A549 (cell line): ENCODE data around the gene AP3B1. TPM values are rescaled to one million over a fixed set of nuclear protein-coding genes. Genes with fewer than 3 reads are reported as not detected.

Experiments
- ATAC-seq, 2 experiments: fragments of 200-7000 bp in 1 of 2; fragments of >200 bp in 1 of 2; cut with Nextera tagmentation in 1 of 2; cut with Tn5 transposase in 1 of 2; 3 replicates each; pipeline versions ENCODE4 v1.8.0 to v1.9.1; 2018 to 2020; ENCODE audit warnings: mild to moderate bottlenecking in 1 of 2, moderate library complexity in 1 of 2
- CTCF ChIA-PET: fragments of 300-600 bp; sonication (Branson Sonifier 250); formaldehyde crosslinking; extraction: SDS; loops from one replicate; lab custom pipeline; 2021; ENCODE audit warnings: antibody characterized with exemption, inconsistent platforms; lab: Yijun Ruan, JAX
- POLR2A ChIA-PET: fragments of 350-600 bp; formaldehyde crosslinking; extraction: SDS; loops from one replicate; lab custom pipeline; 2021; ENCODE audit warnings: antibody characterized with exemption, inconsistent platforms; lab: Yijun Ruan, JAX
- DNase-seq, 2 experiments: peaks; one replicate each; pipeline versions ENCODE4 v3.0.0 to v3.0.0-alpha.2; 2011 to 2016; ENCODE audit warnings: low read depth in 1 of 2, low spot score in 1 of 2
- FAIRE-seq: peaks from 2 replicates; lab custom pipeline; 2011; peaks lifted over from hg19 to GRCh38; lab: Jason Lieb, UNC
- H3K27ac ChIP-seq, 2 experiments: fragments of >200 bp; sonication (Bioruptor Twin); formaldehyde crosslinking; 3 replicates each; pipeline ENCODE4 v1.5.1; 2016 to 2017
- H3K4me1 ChIP-seq: fragments of >200 bp; sonication (Bioruptor Twin); formaldehyde crosslinking; 3 replicates; pipeline ENCODE4 v1.6.1; 2016
- H3K4me2 ChIP-seq: fragments of >200 bp; sonication (Bioruptor Twin); formaldehyde crosslinking; 3 replicates; pipeline ENCODE4 v1.6.1; 2016
- H3K4me3 ChIP-seq: fragments of >200 bp; sonication (Bioruptor Twin); formaldehyde crosslinking; 3 replicates; pipeline ENCODE4 v1.5.1; 2016
- H3K9me3 ChIP-seq: fragments of >200 bp; sonication (Bioruptor Twin); formaldehyde crosslinking; 3 replicates; pipeline ENCODE4 v1.6.1; 2016
- BHLHE40 ChIP-seq: IDR thresholded peaks from 2 replicates; pipeline ENCODE4 v1.6.1; 2012; ENCODE audit warnings: low read depth, low read length, inconsistent platforms
- CBX8 ChIP-seq: fragments of 200-600 bp; sonication (generic); IDR thresholded peaks from 2 replicates; pipeline ENCODE4 v1.6.1; 2016
- CEBPB ChIP-seq, 2 experiments: fragments of >200 bp in 1 of 2; sonication (Bioruptor Twin) in 1 of 2; formaldehyde crosslinking in 1 of 2; IDR thresholded peaks; 2 replicates each; pipeline ENCODE4 v1.6.1; 2012 to 2016
- CTCF ChIP-seq: fragments of >200 bp; sonication (Bioruptor Twin); formaldehyde crosslinking; IDR thresholded peaks from 3 replicates; pipeline ENCODE4 v1.5.1; 2016
- EHF ChIP-seq: fragments of 250-450 bp; sonication (Bioruptor Pico); IDR thresholded peaks from 2 replicates; pipeline ENCODE4 v1.5.0; 2020; ENCODE audit warnings: mild to moderate bottlenecking
- ELK1 ChIP-seq: fragments of 150-350 bp; IDR thresholded peaks from 2 replicates; pipeline ENCODE4 v1.6.1; 2014; ENCODE audit warnings: low read depth, mild to moderate bottlenecking, low read length
- ESRRA ChIP-seq: fragments of 150-350 bp; IDR thresholded peaks from 2 replicates; pipeline ENCODE4 v1.6.1; 2014; ENCODE audit warnings: mild to moderate bottlenecking, low read length, borderline replicate concordance
- FOSL2 ChIP-seq, 2 experiments: fragments of 450-650 bp in 1 of 2; fragments of >200 bp in 1 of 2; sonication (Bioruptor Twin) in 1 of 2; formaldehyde crosslinking; IDR thresholded peaks; 2 replicates each; pipeline versions ENCODE4 v1.5.0 to v1.6.1; 2016 to 2020; ENCODE audit warnings: mild to moderate bottlenecking in 1 of 2, moderate library complexity in 1 of 2
- FOXS1 ChIP-seq: fragments of 250-450 bp; sonication (Bioruptor Pico); IDR thresholded peaks from 2 replicates; pipeline ENCODE4 v1.5.0; 2020; ENCODE audit warnings: mild to moderate bottlenecking, moderate library complexity
- HOXA7 ChIP-seq: fragments of 250-450 bp; sonication (Bioruptor Pico); IDR thresholded peaks from 2 replicates; pipeline ENCODE4 v1.5.0; 2020; ENCODE audit warnings: mild to moderate bottlenecking, moderate library complexity
- JUNB ChIP-seq: fragments of >200 bp; sonication (Bioruptor Twin); formaldehyde crosslinking; IDR thresholded peaks from 2 replicates; pipeline ENCODE4 v1.6.1; 2016
- MAFK ChIP-seq: fragments of 450-650 bp; IDR thresholded peaks from 2 replicates; pipeline ENCODE4 v1.6.1; 2014; ENCODE audit not compliant: partially characterized antibody
- MAZ ChIP-seq: fragments of 150-350 bp; IDR thresholded peaks from 2 replicates; pipeline ENCODE4 v1.6.1; 2014; ENCODE audit warnings: antibody characterized with exemption, low read depth, low read length, borderline replicate concordance
- NPAS2 ChIP-seq: fragments of 250-450 bp; sonication (Bioruptor Pico); IDR thresholded peaks from 2 replicates; pipeline ENCODE4 v1.8.0; 2022; ENCODE audit warnings: mild to moderate bottlenecking, moderate library complexity, borderline replicate concordance
- RCOR1 ChIP-seq: fragments of 150-350 bp; IDR thresholded peaks from 2 replicates; pipeline ENCODE4 v1.6.1; 2014; ENCODE audit warnings: antibody characterized with exemption, low read length, low read depth
- USF2 ChIP-seq: fragments of 450-650 bp; IDR thresholded peaks from 2 replicates; pipeline ENCODE4 v1.6.1; 2014; ENCODE audit warnings: antibody characterized with exemption
- ZC3H11A ChIP-seq: fragments of 450-650 bp; IDR thresholded peaks from 2 replicates; pipeline ENCODE4 v1.6.1; 2014; ENCODE audit warnings: antibody characterized with exemption, mild to moderate bottlenecking
- WGBS: methylation state at CpG from one replicate; pipeline ENCODE4 v1.1.6; 2017; ENCODE audit errors: missing lambda C conversion rate; 5-methylcytosine and 5-hydroxymethylcytosine counted together
- polyA plus RNA-seq, 4 experiments: library from polyadenylated mRNA; depleted of rRNA in 3 of 4; stranded (reverse); fragments of >200 nt; fragmentation: RNase III in 1 of 4; extraction: RNeasy Plus Mini Kit Qiagen cat#74134 plus additional on column Dnase treatment in 1 of 4; gene quantifications; 2 replicates in 3 of 4; 3 replicates in 1 of 4; pipeline ENCODE4 v1.2.3, GENCODE V29; 2011 to 2017
- TF ChIP-seq, protein P1 (sequence below): fragments of >200 bp; sonication (Bioruptor Twin); formaldehyde crosslinking; IDR thresholded peaks from 2 replicates; pipeline ENCODE4 v1.6.1; 2016
- TF ChIP-seq, protein P2 (sequence below): fragments of 250-450 bp; sonication (Bioruptor Pico); IDR thresholded peaks from 2 replicates; pipeline ENCODE4 v1.5.0; 2021; ENCODE audit warnings: mild to moderate bottlenecking, moderate library complexity, borderline replicate concordance

AP3B1 gene
- polyA plus RNA-seq, 2 of the 4 experiments (the other 2 are of a cell fraction), result 52.4 to 70.5 TPM

- TF ChIP-seq USF2, result no peak
- no peak for TF ChIP-seq ELK1
- TF ChIP-seq HOXA7 (CRISPR knock-in tag), result no peak
- no peak overlapping the region for H3K4me2 ChIP-seq
- CTCF ChIA-PET, result interaction anchor here (1.2 kb wide), 1 partner anchor 16 kb away, joined by 3 read pairs; no protein-coding TSS in a partner anchor
- H3K9me3 ChIP-seq, result no peaks in the 10 kb centered on the region
- 94% methylated on average over 2 of the region's 2 CpGs for WGBS
- H3K27ac ChIP-seq, result no peak overlapping the region
- DNase-seq (no peak), ATAC-seq (no peak), FAIRE-seq (no peak)
- peaks cover 23% of the 10 kb centered on the region for H3K4me1 ChIP-seq
- H3K4me3 ChIP-seq, result no peak overlapping the region
- POLR2A ChIA-PET, result no interaction called here
Observed at GRCh38 chr5:78289911-78290310, 4.6 kb downstream of the AP3B1 start.

GRCh38 chr5:78288246-78288645, 6.3 kb downstream of the AP3B1 start:
- 79% methylated on average over 3 of the region's 3 CpGs for WGBS
- Histone ChIP-seq H3K4me3 (no peak overlapping the region), H3K4me2 (peak overlapping the region; percentile 54), H3K27ac (no peak overlapping the region), H3K4me1 (peaks cover 20% of the 10 kb centered on the region), H3K9me3 (no peaks in the 10 kb centered on the region)
- CTCF ChIA-PET, result no interaction called here
- TF ChIP-seq CBX8 (no peak), RCOR1 (no peak), ZC3H11A (no peak), CEBPB (IDR thresholded peaks at IDR 0.05) (no peak), HOXA7 (CRISPR knock-in tag) (no peak), CTCF (no peak), ELK1 (no peak), MAZ (no peak), EHF (no peak), ESRRA (no peak), FOXS1 (CRISPR knock-in tag) (no peak), NPAS2 (CRISPR knock-in tag) (no peak)
- TF ChIP-seq, protein P1, sequence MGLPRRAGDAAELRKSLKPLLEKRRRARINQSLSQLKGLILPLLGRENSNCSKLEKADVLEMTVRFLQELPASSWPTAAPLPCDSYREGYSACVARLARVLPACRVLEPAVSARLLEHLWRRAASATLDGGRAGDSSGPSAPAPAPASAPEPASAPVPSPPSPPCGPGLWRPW, result no peak
- TF ChIP-seq, protein P2, sequence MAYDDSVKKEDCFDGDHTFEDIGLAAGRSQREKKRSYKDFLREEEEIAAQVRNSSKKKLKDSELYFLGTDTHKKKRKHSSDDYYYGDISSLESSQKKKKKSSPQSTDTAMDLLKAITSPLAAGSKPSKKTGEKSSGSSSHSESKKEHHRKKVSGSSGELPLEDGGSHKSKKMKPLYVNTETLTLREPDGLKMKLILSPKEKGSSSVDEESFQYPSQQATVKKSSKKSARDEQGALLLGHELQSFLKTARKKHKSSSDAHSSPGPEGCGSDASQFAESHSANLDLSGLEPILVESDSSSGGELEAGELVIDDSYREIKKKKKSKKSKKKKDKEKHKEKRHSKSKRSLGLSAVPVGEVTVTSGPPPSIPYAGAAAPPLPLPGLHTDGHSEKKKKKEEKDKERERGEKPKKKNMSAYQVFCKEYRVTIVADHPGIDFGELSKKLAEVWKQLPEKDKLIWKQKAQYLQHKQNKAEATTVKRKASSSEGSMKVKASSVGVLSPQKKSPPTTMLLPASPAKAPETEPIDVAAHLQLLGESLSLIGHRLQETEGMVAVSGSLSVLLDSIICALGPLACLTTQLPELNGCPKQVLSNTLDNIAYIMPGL (CRISPR knock-in tag), result no peak
- DNase-seq, result no peak
- POLR2A ChIA-PET, result no interaction called here
- ATAC-seq, result no peak
- no peak for FAIRE-seq

GRCh38 chr5:78287833-78288232, 6.7 kb downstream of the AP3B1 start:
- Histone ChIP-seq H3K4me1 (peaks cover 18% of the 10 kb centered on the region), H3K4me2 (peak overlapping the region; percentile 54)
- FAIRE-seq, result no peak
- TF ChIP-seq FOSL2 (IDR thresholded peaks at IDR 0.05) (no peak), FOSL2 (CRISPR knock-in tag; IDR thresholded peaks at IDR 0.05) (peak; percentile 42), JUNB (no peak), BHLHE40 (peak; percentile 37; the same call in 1 of the 2 replicates), MAFK (peak; percentile 74)
- TF ChIP-seq, all 56 proteins: peak for 3
- ATAC-seq (peak; percentile 78 to 91), DNase-seq (peak; percentile 33 to 59)
- ChIA-PET CTCF (no interaction called here), POLR2A (no interaction called here)
- Histone ChIP-seq H3K9me3 (no peaks in the 10 kb centered on the region), H3K27ac (no peak overlapping the region), H3K4me3 (no peak overlapping the region)
- WGBS, result 5% methylated on average over 2 of the region's 2 CpGs
